Stimulated activated CD8-positive, alpha-beta memory T cell treated with anti-CD3 and anti-CD28 coated beads, Interleukin-7, amount 100 ng/mL, for 1 hour (primary cell): ENCODE measurements around the gene SCUBE1.

Experiments
- DNase-seq, 2 donors: peaks; one replicate each; pipeline ENCODE4 v3.0.0-alpha.2; 2020; ENCODE audit warnings: low read depth in 2 of 2

Gene SCUBE1

GRCh38 chr22:43257549-43257948 is 85.6 kb downstream of the SCUBE1 start:
- no peak for DNase-seq

GRCh38 chr22:43256976-43257545 is 86.1 kb downstream of the SCUBE1 start:
- no peak for DNase-seq

GRCh38 chr22:43256569-43256968 is 86.6 kb downstream of the SCUBE1 start:
- DNase-seq: no peak

GRCh38 chr22:43255299-43255698 is 87.9 kb downstream of the SCUBE1 start:
- no peak for DNase-seq

- no peak for DNase-seq
Measured at GRCh38 chr22:43253839-43254238, 89.3 kb downstream of the SCUBE1 start.

GRCh38 chr22:43252319-43252718 is 90.9 kb downstream of the SCUBE1 start:
- no peak for DNase-seq

GRCh38 chr22:43249789-43250471 is 93.2 kb downstream of the SCUBE1 start:
- no peak for DNase-seq

- no peak for DNase-seq
Measured at GRCh38 chr22:43247546-43248260, 95.5 kb downstream of the SCUBE1 start.

- no peak for DNase-seq
Measured at GRCh38 chr22:43246188-43246587, 97.0 kb downstream of the SCUBE1 start.

- no peak for DNase-seq
Measured at GRCh38 chr22:43245717-43246116, 97.5 kb downstream of the SCUBE1 start.

- no peak for DNase-seq
Measured at GRCh38 chr22:43244803-43245527, 98.2 kb downstream of the SCUBE1 start.

- no peak for DNase-seq
Measured at GRCh38 chr22:43244402-43244801, 98.8 kb downstream of the SCUBE1 start.

- no peak for DNase-seq
Measured at GRCh38 chr22:43243324-43243723, 99.8 kb downstream of the SCUBE1 start.

- DNase-seq: no peak
Measured at GRCh38 chr22:43242627-43243026, 100.5 kb downstream of the SCUBE1 start.

- no peak for DNase-seq
Measured at GRCh38 chr22:43241699-43242386, 101.3 kb downstream of the SCUBE1 start.

GRCh38 chr22:43241138-43241597 is 102.0 kb downstream of the SCUBE1 start:
- DNase-seq: no peak

- no peak for DNase-seq
Measured at GRCh38 chr22:43240614-43241013, 102.6 kb downstream of the SCUBE1 start.

GRCh38 chr22:43239956-43240355 is 103.2 kb downstream of the SCUBE1 start:
- DNase-seq: no peak

- no peak for DNase-seq
Measured at GRCh38 chr22:43239193-43239780, 103.9 kb downstream of the SCUBE1 start.

- DNase-seq: no peak
Measured at GRCh38 chr22:43238526-43239006, 104.6 kb downstream of the SCUBE1 start.

GRCh38 chr22:43237280-43237679 is 105.9 kb downstream of the SCUBE1 start:
- DNase-seq: no peak
